Mucosa of rectum (tissue), 2 donors: Measurements from ENCODE around the gene ALB.

ENCODE experiments used
- H3K27ac ChIP-seq, 2 donors: one replicate each; pipeline ENCODE4 v1.7.0; 2013; ENCODE audit warnings: inconsistent platforms in 2 of 2, low read depth in 2 of 2, low read length in 2 of 2
- H3K27me3 ChIP-seq, 2 donors: one replicate each; pipeline ENCODE4 v1.7.0; 2013; ENCODE audit warnings: low read length in 2 of 2; ENCODE audit not compliant: control insufficient read depth in 2 of 2, insufficient read depth in 2 of 2
- H3K36me3 ChIP-seq, 2 donors: one replicate each; pipeline ENCODE4 v1.7.0; 2013; ENCODE audit warnings: low read length in 2 of 2; ENCODE audit not compliant: control insufficient read depth in 2 of 2, insufficient read depth in 2 of 2
- H3K4me1 ChIP-seq, 2 donors: one replicate each; pipeline ENCODE4 v1.7.0; 2013; ENCODE audit warnings: low read length in 2 of 2, mild to moderate bottlenecking in 1 of 2; ENCODE audit not compliant: control insufficient read depth in 2 of 2, insufficient read depth in 2 of 2
- H3K4me3 ChIP-seq, 2 donors: one replicate each; pipeline ENCODE4 v1.7.0; 2013; ENCODE audit warnings: low read length in 2 of 2
- H3K9ac ChIP-seq, 2 donors: one replicate each; pipeline ENCODE4 v1.7.0; 2013; ENCODE audit warnings: low read length in 2 of 2, low read depth in 1 of 2, mild to moderate bottlenecking in 1 of 2
- H3K9me3 ChIP-seq, 2 donors: one replicate each; pipeline ENCODE4 v1.7.0; 2013; ENCODE audit warnings: low read length in 2 of 2; ENCODE audit not compliant: control insufficient read depth in 2 of 2
- donor health status: healthy.
- donor health status: Normal muscosa, but diverticular disease.

Gene ALB

DNA sequence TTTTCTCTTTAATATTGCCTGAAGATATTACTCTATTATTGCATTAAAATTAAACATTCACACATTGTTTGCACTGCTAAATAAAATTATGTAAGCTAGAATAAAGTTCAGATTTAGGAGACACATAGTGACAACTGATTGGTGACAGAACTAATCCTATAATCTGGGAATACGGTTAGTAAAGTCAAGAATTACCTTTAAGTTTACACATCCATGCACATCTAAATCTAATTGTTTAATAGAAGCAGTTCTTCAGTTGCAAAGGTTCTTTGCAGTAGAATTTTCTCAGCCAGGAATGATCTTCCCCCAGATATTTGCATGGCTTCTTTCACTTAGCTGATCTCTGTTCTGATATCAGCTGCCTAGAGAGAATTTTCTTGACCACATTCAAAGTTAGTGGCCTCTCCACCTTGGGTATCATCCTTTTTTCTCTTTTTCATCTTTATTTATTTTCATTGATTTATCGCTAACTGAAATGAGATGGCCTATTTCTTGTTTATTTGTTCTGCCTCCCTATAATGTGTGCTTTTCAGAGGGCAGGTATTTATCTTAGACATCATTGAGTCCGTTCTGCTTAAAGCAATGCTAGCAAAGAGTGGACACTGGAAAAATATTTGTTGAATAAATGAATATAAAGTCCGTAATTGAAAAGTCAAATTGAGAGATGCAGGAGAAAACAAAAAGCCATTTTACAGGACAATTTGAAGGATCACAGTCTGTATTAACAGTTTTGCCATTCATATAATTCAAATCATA lies 44.5 kb downstream of the ALB start:
- H3K9me3 ChIP-seq, result no peaks in the 10 kb centered on the region
- H3K9ac ChIP-seq, result no peak overlapping the region
- peaks cover 2 to 5% of the 10 kb centered on the region in 2 donors for H3K4me1 ChIP-seq
- H3K27ac ChIP-seq, result no peak overlapping the region
- H3K4me3 ChIP-seq, result no peak overlapping the region
- no peaks in the 10 kb centered on the region for H3K27me3 ChIP-seq
- H3K36me3 ChIP-seq, result no peaks in the 10 kb centered on the region

DNA sequence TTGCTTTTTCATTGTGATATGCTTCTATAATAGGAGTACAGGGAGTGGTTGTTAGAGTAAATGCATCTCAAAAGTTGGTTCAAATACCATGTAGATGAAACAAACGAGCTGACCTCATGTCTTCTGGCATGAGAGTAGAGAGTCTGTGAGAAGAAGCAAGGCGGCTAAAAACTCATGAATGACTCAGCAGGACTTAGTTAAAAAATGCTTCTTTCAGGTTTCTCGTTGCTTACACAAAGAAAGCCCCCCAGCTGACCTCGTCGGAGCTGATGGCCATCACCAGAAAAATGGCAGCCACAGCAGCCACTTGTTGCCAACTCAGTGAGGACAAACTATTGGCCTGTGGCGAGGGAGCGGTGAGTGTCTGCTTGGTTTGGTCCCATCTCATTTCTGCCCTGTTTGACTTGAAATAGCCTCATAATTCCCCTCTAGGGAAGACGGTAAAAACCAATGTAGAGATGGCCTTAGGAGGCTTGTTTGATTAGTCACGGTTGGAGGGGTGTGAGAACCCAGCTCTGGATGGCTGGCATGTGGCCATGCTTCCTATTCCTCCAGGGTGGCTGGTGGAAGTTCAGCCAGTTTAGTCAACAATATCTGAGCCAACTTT lies 46.4 kb downstream of the ALB start:
- no peak overlapping the region for H3K27ac ChIP-seq
- no peaks in the 10 kb centered on the region for H3K9me3 ChIP-seq
- no peaks in the 10 kb centered on the region for H3K36me3 ChIP-seq
- no peaks in the 10 kb centered on the region for H3K27me3 ChIP-seq
- H3K4me3 ChIP-seq, result no peak overlapping the region
- H3K9ac ChIP-seq, result no peak overlapping the region
- peaks cover 2 to 6% of the 10 kb centered on the region in 2 donors for H3K4me1 ChIP-seq

DNA sequence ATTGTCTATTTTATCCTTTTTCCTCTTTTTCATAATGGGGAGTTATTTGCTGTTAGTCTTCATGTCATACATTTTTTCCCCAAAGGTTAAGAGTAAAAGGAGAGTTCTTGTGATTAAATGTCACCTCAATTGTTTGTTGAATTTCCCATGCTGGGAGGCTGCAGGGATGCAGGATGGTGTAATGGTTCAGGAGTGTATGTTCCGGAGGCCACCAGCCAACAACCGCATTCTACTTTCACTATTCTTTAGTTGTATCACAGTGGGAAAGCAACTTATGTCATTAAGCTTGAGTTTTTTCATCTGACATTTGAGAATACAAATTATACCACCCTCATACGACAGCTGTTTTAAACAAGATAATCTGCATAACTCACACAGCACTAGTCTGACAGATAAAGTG lies 47.3 kb downstream of the ALB start:
- Histone ChIP-seq H3K27me3 (no peaks in the 10 kb centered on the region), H3K9ac (no peak overlapping the region), H3K9me3 (no peaks in the 10 kb centered on the region), H3K36me3 (no peaks in the 10 kb centered on the region), H3K4me1 (peaks cover 2 to 6% of the 10 kb centered on the region in 2 donors), H3K4me3 (no peak overlapping the region), H3K27ac (no peak overlapping the region)

GRCh38 chr4:73451981-73452747 lies 48.1 kb downstream of the ALB start:
- Histone ChIP-seq H3K27ac (no peak overlapping the region), H3K4me1 (peaks cover 2 to 6% of the 10 kb centered on the region in 2 donors), H3K9me3 (no peaks in the 10 kb centered on the region), H3K9ac (no peak overlapping the region), H3K27me3 (no peaks in the 10 kb centered on the region), H3K4me3 (no peak overlapping the region), H3K36me3 (no peaks in the 10 kb centered on the region)

DNA sequence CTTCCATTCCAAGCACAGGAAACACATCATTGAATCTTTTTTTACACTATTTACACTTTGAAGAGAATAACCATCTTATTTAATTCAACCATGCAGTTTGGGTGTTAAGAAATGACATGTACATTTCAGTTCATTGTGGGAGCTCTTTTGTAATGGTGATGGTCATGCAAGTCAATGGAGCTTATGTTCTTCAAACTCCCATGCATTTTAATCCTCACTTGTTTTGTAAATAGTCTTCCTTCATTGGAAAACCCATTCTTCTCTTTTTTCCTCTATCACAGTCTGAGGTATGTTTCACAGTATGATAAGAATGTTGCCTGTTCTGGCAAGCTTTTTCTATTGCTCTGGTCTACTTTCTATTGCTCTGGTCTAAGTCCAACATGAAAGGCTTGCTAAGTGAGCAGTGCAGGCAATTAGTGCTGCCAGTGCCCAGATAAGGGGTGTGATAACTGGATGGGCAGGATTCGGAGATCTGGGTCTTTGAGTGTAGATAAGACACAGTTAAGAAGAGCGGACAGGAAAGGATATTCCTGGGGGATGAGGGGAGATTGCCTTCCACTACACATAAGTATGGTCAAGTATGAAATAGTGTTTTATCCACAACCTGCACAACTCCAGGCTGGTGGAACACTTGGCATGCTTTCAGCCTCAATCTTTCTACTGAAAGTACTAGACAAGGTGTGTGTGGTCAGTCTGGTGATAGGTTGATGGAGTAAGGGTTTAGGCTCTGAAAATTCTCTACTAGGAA lies 49.0 kb downstream of the ALB start:
- peaks cover 2 to 6% of the 10 kb centered on the region in 2 donors for H3K4me1 ChIP-seq
- H3K4me3 ChIP-seq, result no peak overlapping the region
- H3K27me3 ChIP-seq, result no peaks in the 10 kb centered on the region
- H3K27ac ChIP-seq, result peak overlapping the region in 1 of 2 donors; percentile 17
- H3K9ac ChIP-seq, result no peak overlapping the region
- H3K9me3 ChIP-seq, result no peaks in the 10 kb centered on the region
- H3K36me3 ChIP-seq, result no peaks in the 10 kb centered on the region

GRCh38 chr4:73453701-73454005 lies 49.6 kb downstream of the ALB start:
- H3K4me3 ChIP-seq, result no peak overlapping the region
- no peaks in the 10 kb centered on the region for H3K27me3 ChIP-seq
- H3K9me3 ChIP-seq, result no peaks in the 10 kb centered on the region
- H3K4me1 ChIP-seq, result peaks cover 2 to 6% of the 10 kb centered on the region in 2 donors
- H3K27ac ChIP-seq, result peak overlapping the region in 1 of 2 donors; percentile 17
- H3K9ac ChIP-seq, result no peak overlapping the region
- no peaks in the 10 kb centered on the region for H3K36me3 ChIP-seq

GRCh38 chr4:73454920-73455319 lies 50.8 kb downstream of the ALB start:
- H3K27ac ChIP-seq, result no peak overlapping the region
- no peaks in the 10 kb centered on the region for H3K9me3 ChIP-seq
- peaks cover 2 to 6% of the 10 kb centered on the region in 2 donors for H3K4me1 ChIP-seq
- H3K27me3 ChIP-seq, result no peaks in the 10 kb centered on the region
- no peaks in the 10 kb centered on the region for H3K36me3 ChIP-seq
- H3K9ac ChIP-seq, result no peak overlapping the region
- no peak overlapping the region for H3K4me3 ChIP-seq

- H3K9ac ChIP-seq, result no peak overlapping the region
- no peaks in the 10 kb centered on the region for H3K9me3 ChIP-seq
- H3K27me3 ChIP-seq, result no peaks in the 10 kb centered on the region
- no peak overlapping the region for H3K27ac ChIP-seq
- H3K4me3 ChIP-seq, result no peak overlapping the region
- peaks cover 2 to 6% of the 10 kb centered on the region in 2 donors for H3K4me1 ChIP-seq
- no peaks in the 10 kb centered on the region for H3K36me3 ChIP-seq
Observed at GRCh38 chr4:73456177-73457022, 52.3 kb downstream of the ALB start.

GRCh38 chr4:73458184-73459047 lies 54.3 kb downstream of the ALB start:
- H3K9me3 ChIP-seq, result no peaks in the 10 kb centered on the region
- no peak overlapping the region for H3K27ac ChIP-seq
- no peak overlapping the region for H3K4me3 ChIP-seq
- H3K27me3 ChIP-seq, result no peaks in the 10 kb centered on the region
- H3K4me1 ChIP-seq, result peaks cover 0 to 4% of the 10 kb centered on the region in 2 donors
- H3K9ac ChIP-seq, result no peak overlapping the region
- H3K36me3 ChIP-seq, result no peaks in the 10 kb centered on the region
